Measurements from ENCODE around the gene STARD7. TPM values are rescaled to one million over a fixed set of nuclear protein-coding genes. Genes with fewer than 3 reads are reported as not detected.

The STARD7 gene
- total and polyA plus RNA-seq, 2 donors (not counting 1 experiment from before 2014, with no cell fraction given): 35.1 to 133 TPM

DNA sequence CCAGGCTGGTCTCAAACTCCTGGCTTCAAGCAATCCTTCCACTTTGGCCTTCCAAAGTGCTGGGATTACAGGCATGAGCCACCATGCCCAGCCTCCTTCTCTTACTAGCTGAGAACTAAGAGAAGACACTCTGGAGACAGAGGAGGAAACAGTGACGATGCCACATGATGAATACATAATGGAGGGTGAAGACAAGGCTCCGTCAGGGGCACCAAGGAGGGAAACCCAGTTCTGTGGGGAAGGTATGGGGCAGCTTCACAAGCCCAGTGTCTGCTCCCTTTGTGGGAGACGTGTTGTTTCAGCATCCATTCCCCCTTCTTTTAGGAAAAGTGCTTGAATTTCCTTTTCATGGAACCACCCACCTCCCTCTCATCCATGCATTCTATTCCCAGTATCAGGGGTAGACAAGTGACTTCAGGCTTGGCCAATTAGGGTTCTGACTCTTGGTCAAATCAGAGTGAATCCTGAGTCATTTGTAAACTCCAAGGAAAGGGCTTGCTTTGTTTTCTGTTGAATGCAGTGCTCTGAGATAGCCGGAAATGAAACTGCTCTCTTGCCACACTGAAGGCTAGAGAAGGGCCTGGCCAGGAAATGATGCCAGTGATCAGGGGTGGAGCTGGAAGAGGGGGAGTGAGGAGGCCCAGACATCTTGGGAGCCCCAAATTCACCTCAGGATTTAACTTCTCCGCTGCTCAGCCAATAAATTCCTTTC lies 33.4 kb upstream of the STARD7 start:
- H3K27ac ChIP-seq (ENCODE audit: low read length in 2 of 2): peak overlapping the region; percentile 77 to 93
- no peaks in the 10 kb centered on the region for H3K9me3 Mint-ChIP-seq (ENCODE audit: insufficient read depth)
- H3K27me3 ChIP-seq (replicated peaks in 1 of 4; ENCODE audit: control extremely low read depth in 1 of 4, control insufficient read depth in 3 of 4, insufficient read depth in 4 of 4, low read length in 3 of 4): no peaks in the 10 kb centered on the region
- DNase-seq (peak; percentile 67), ATAC-seq (ENCODE audit: low read depth) (peak; percentile 86)
- peaks cover 46% of the 10 kb centered on the region for H3K4me1 Mint-ChIP-seq
- H3K4me3 ChIP-seq (ENCODE audit: control extremely low read depth in 1 of 5, extremely low read depth in 1 of 5, insufficient read depth in 1 of 5, low read depth in 2 of 5, low read length in 4 of 5): peak overlapping the region; percentile 4 to 42 (median 38)
- peak overlapping the region; percentile 76 for H3K4me3 Mint-ChIP-seq
- H3K4me2 ChIP-seq (replicated peaks; ENCODE audit: low read depth, low read length, poor library complexity, severe bottlenecking): peak overlapping the region; percentile 78
- POLR2A ChIA-PET: interaction anchor here (0.6 to 2.4 kb wide), 6 partner anchors 8 to 114 kb away, joined by 4 to 13 read pairs (median 5); partner anchors contain the start of gene STARD7
- peak overlapping the region; percentile 95 for H3K27ac Mint-ChIP-seq
- peaks cover 0 to 3% of the 10 kb centered on the region in 2 experiments for H3K36me3 ChIP-seq (replicated peaks in 1 of 2; ENCODE audit: control extremely low read depth in 1 of 2, control insufficient read depth in 1 of 2, extremely low read depth in 1 of 2, insufficient read depth in 2 of 2, low read length in 1 of 2)
- peak overlapping the region; percentile 79 for H2AFZ ChIP-seq (ENCODE audit: insufficient read depth, low read depth, low read length, poor library complexity, severe bottlenecking)
- H3K9me3 ChIP-seq (ENCODE audit: control extremely low read depth in 1 of 3, control insufficient read depth in 2 of 3, insufficient read depth in 1 of 3, low read length in 2 of 3): peaks cover 0 to 12% (median 3%) of the 10 kb centered on the region in 3 donors
- TF ChIP-seq, protein P1, sequence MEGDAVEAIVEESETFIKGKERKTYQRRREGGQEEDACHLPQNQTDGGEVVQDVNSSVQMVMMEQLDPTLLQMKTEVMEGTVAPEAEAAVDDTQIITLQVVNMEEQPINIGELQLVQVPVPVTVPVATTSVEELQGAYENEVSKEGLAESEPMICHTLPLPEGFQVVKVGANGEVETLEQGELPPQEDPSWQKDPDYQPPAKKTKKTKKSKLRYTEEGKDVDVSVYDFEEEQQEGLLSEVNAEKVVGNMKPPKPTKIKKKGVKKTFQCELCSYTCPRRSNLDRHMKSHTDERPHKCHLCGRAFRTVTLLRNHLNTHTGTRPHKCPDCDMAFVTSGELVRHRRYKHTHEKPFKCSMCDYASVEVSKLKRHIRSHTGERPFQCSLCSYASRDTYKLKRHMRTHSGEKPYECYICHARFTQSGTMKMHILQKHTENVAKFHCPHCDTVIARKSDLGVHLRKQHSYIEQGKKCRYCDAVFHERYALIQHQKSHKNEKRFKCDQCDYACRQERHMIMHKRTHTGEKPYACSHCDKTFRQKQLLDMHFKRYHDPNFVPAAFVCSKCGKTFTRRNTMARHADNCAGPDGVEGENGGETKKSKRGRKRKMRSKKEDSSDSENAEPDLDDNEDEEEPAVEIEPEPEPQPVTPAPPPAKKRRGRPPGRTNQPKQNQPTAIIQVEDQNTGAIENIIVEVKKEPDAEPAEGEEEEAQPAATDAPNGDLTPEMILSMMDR (IDR thresholded peaks at IDR 0.05): no peak
- TF ChIP-seq EZH2 (IDR thresholded peaks at IDR 0.05; ENCODE audit: borderline replicate concordance, insufficient read depth, low read depth, low read length, poor library complexity, severe bottlenecking): no peak
- no peaks in the 10 kb centered on the region for H3K27me3 Mint-ChIP-seq
- no CpG with 5 or more reads among the region's 5 CpGs for WGBS (ENCODE audit: insufficient coverage)
- peak overlapping the region; percentile 62 for H3K9ac ChIP-seq (ENCODE audit: low read length)
- H4K20me1 ChIP-seq (ENCODE audit: control insufficient read depth, insufficient read depth, low read length, poor library complexity, severe bottlenecking): no peaks in the 10 kb centered on the region
- peaks cover 34 to 51% of the 10 kb centered on the region in 2 donors for H3K4me1 ChIP-seq (ENCODE audit: control insufficient read depth in 2 of 2, insufficient read depth in 2 of 2, low read length in 2 of 2)
- peaks cover 4% of the 10 kb centered on the region for H3K79me2 ChIP-seq (ENCODE audit: control insufficient read depth, insufficient read depth, low read length)
- CTCF ChIA-PET: interaction anchor here (0.9 to 2.1 kb wide), 10 partner anchors 9 to 125 kb away, joined by 3 to 9 read pairs (median 4); partner anchors contain the start of genes ASTL, CIAO1 and TMEM127
- intact Hi-C loops (cut with micrococcal nuclease): loop anchor here (1.0 to 2.0 kb wide), 3 partner anchors 17 to 34 kb away; partner anchors contain the start of genes STARD7 and TMEM127

All from B cell (primary cell).